GM19351 (cell line): ENCODE results near the gene CLIC4.
"Not testable (repeated sequence)": the region's sequence is repeated elsewhere in the genome, so short reads cannot be mapped to it uniquely, and the experiment has no call there.

Experiments used
- ATAC-seq: cut with Tn5 transposase; IDR thresholded peaks from one replicate; pipeline ENCODE4 v1.9.1; 2021; ENCODE audit warnings: mild to moderate bottlenecking, moderate library complexity; ENCODE audit not compliant: unreplicated experiment

Gene CLIC4

GRCh38 chr1:24743404-24744211 lies 1.6 kb upstream of the CLIC4 start:
- ATAC-seq, result no peak

- ATAC-seq, result no peak
Observed at GRCh38 chr1:24745711-24746413, 615 bp downstream of the CLIC4 start.

- no peak for ATAC-seq
Observed at GRCh38 chr1:24748191-24749121, 3.2 kb downstream of the CLIC4 start.

- ATAC-seq, result no peak
Observed at GRCh38 chr1:24749252-24749651, 4.0 kb downstream of the CLIC4 start.

GRCh38 chr1:24749886-24750285 lies 4.6 kb downstream of the CLIC4 start:
- ATAC-seq, result no peak

GRCh38 chr1:24751833-24752232 lies 6.6 kb downstream of the CLIC4 start:
- ATAC-seq, result no peak

- no peak for ATAC-seq
Observed at GRCh38 chr1:24752305-24752704, 7.1 kb downstream of the CLIC4 start.

- no peak for ATAC-seq
Observed at GRCh38 chr1:24754229-24754628, 9.0 kb downstream of the CLIC4 start.

- ATAC-seq, result not testable (repeated sequence)
Observed at GRCh38 chr1:24755323-24755722, 10.1 kb downstream of the CLIC4 start.

- no peak for ATAC-seq
Observed at GRCh38 chr1:24756395-24756794, 11.1 kb downstream of the CLIC4 start.

GRCh38 chr1:24759492-24759891 lies 14.2 kb downstream of the CLIC4 start:
- ATAC-seq, result no peak

GRCh38 chr1:24761582-24761981 lies 16.3 kb downstream of the CLIC4 start:
- ATAC-seq, result no peak

GRCh38 chr1:24762133-24762676 lies 17.0 kb downstream of the CLIC4 start:
- ATAC-seq, result no peak

- ATAC-seq, result no peak
Observed at GRCh38 chr1:24763671-24764070, 18.4 kb downstream of the CLIC4 start.

GRCh38 chr1:24764439-24764838 lies 19.2 kb downstream of the CLIC4 start:
- no peak for ATAC-seq

- ATAC-seq, result no peak
Observed at GRCh38 chr1:24764848-24765247, 19.6 kb downstream of the CLIC4 start.

GRCh38 chr1:24765308-24765988 lies 20.2 kb downstream of the CLIC4 start:
- no peak for ATAC-seq

GRCh38 chr1:24767351-24767750 lies 22.1 kb downstream of the CLIC4 start:
- no peak for ATAC-seq

GRCh38 chr1:24768873-24769605 lies 23.8 kb downstream of the CLIC4 start:
- no peak for ATAC-seq
